ENCODE measurements around the gene SLC41A3.
"Not testable (repeated sequence)": the region's sequence is repeated elsewhere in the genome, so short reads cannot be mapped to it uniquely, and the experiment has no call there.

Gene SLC41A3

DNA sequence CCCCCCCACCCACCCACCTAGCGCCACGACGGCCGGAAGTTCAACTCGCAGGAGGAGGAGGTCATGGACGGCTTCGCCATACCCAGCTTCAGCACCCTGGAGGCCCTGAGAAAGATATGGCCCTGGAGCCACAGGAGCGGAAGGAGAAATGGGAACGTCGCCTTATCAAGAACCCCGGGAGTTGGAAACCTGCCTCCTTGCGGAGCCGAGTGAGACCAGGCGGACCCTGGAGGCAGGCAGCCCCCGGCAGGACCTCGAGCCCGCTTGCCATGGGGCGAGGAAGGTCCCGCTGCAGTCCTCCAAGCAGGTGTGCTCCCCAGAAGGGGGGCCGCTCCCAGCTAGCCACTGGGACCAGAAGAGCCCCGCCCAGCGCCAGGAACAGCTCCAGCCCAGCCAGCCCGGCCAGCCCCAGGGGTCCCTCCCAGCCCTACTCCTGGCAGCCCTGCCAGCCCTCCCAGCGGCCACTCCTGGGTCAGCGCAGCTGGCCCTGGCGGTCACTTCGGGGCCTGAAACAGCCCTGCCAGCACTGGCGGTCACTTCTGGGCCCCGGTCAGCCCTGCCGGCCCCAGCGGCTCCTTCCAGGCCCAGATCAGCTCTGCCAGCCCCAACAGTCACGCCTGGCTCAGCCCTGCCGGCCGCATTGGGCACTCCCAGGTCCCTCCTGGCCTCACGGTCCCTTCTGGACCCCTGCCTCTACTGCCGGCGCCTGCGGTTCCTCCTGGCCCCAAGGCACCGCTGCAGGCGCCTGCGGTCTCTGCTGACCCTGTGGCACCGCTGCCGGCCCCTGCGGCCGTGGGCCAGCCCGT, 125.2 kb downstream of the SLC41A3 start:
- DNase-seq (ENCODE audit: low read depth, low spot score), result no peak

DNA sequence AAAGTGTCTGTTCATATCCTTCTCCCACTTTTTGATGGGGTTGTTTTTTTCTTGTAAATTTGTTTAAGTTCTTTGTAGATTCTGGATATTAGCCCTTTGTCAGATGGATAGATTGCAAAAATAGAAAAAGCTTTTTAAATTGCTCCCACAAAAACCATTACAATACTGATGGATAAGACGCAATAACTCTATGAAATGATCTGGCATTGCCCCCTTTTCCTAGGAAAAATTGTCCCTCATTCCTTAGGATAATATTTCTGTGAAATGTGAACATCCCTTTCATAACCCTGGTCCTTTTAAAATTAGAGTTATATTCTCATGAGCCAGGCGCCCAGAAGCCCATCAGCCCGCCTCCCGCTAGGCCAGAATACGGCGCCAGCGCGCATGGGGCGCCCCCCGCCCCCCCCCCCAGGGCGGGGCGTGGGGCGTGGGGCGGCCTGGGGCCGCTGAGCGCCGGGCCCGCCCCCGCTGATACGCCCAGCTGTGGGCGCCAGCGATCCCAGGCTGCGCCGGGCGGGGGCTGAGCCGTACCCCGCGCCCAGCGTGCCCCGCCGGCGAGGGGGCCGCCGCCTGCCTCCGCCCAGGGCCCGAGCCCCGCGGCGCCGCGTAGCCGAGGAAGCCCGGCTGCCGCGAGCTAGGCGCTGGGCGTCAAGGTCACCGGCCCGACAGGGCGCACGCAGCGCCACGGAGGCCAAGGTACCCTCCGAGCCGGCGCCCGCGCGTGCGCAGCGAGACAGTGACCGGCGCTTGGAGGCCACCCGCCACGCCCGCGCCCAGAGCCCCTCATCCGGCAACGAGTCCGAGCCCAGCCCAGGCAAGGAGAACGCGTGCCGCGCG, 126.0 kb downstream of the SLC41A3 start:
- no peak for DNase-seq (ENCODE audit: low read depth, low spot score)

DNA sequence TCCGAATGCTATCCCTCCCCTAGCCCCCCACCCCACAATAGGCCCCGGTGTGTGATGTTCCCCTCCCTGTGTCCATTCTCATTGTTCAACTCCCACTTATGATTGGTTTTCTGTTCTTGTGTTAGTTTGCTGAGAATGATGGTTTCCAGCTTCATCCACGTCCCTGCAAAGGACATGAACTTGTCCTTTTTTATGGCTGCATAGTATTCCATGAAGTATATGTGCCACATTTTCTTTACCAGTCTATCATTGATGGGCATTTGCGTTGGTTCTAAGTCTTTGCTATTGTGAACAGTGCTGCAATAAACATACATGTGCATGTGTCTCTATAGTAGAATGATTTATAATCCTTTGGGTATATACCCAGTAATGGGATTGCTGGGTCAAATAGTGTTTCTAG, 126.9 kb downstream of the SLC41A3 start:
- DNase-seq (ENCODE audit: low read depth, low spot score), result not testable (repeated sequence)
